ENCODE data around the gene PIP4K2A. TPM values are rescaled to one million over a fixed set of nuclear protein-coding genes. Genes with fewer than 3 reads are reported as not detected.

The PIP4K2A gene
- total RNA-seq, 1 donor from 2014 or later: 34.9 TPM

DNA sequence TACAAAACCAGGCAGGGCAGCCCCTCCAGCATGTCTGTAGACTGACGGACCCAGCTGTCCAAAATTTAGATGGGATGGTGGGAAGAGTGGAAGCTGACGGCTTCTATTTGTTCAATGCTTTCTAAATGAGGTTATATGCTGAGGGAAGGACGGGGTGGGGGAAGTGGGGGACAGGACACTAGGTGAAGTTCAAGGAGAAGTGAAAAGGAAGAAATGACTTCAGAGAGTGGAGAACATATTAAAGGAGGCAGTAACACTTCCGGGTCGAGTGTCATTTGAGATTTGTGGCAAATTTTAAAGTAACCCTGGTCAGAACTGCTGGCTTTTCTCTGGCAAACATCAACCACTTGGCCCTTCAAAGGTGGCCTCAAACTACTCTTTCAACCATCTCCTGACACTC lies 9.4 kb downstream of the PIP4K2A start:
- Histone ChIP-seq H3K36me3 (no peaks in the 10 kb centered on the region), H3K4me3 (no peak overlapping the region)
- intact Hi-C loops (cut with DNase I): no loop called here

DNA sequence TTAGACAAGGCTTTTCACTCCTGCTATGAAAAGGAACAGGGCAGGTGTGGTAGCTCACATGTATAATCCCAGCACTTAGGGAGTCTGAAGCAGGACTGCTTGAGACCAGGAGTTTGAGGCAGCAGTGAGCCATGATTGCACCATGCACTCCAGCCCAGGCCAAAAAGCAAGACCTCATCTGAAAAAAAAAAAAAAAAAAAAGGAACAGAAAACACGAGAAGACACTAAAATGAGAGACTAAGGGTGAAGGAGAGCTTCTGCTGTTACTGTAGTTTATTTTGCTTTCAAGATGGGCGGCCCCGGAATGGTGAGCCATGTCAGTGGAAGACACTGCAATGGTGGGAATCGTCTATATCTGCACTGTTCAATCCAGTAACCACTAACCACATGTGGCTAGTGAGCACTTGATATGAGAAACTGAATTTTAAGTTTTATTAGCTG lies 9.9 kb downstream of the PIP4K2A start:
- no peaks in the 10 kb centered on the region for H3K9me3 ChIP-seq
- no peaks in the 10 kb centered on the region for H3K36me3 ChIP-seq
- intact Hi-C loops (cut with DNase I): no loop called here
- H3K4me1 ChIP-seq: peaks cover 0 to 20% of the 10 kb centered on the region in 2 donors
- TF ChIP-seq, protein P1, sequence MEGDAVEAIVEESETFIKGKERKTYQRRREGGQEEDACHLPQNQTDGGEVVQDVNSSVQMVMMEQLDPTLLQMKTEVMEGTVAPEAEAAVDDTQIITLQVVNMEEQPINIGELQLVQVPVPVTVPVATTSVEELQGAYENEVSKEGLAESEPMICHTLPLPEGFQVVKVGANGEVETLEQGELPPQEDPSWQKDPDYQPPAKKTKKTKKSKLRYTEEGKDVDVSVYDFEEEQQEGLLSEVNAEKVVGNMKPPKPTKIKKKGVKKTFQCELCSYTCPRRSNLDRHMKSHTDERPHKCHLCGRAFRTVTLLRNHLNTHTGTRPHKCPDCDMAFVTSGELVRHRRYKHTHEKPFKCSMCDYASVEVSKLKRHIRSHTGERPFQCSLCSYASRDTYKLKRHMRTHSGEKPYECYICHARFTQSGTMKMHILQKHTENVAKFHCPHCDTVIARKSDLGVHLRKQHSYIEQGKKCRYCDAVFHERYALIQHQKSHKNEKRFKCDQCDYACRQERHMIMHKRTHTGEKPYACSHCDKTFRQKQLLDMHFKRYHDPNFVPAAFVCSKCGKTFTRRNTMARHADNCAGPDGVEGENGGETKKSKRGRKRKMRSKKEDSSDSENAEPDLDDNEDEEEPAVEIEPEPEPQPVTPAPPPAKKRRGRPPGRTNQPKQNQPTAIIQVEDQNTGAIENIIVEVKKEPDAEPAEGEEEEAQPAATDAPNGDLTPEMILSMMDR (IDR thresholded peaks at IDR 0.05): no peak
- H3K4me3 ChIP-seq: no peak overlapping the region
- DNase-seq (ENCODE audit: low spot score in 2 of 2): no peak
- no peaks in the 10 kb centered on the region for H3K27me3 ChIP-seq
- no peak overlapping the region for H3K27ac ChIP-seq

More for the DNA sequence above, 9.4 kb downstream of the PIP4K2A start:
- no peak for DNase-seq (ENCODE audit: low spot score in 2 of 2)
- Histone ChIP-seq H3K9me3 (no peaks in the 10 kb centered on the region), H3K27me3 (no peaks in the 10 kb centered on the region), H3K4me1 (peaks cover 0 to 20% of the 10 kb centered on the region in 2 donors), H3K27ac (no peak overlapping the region)
- TF ChIP-seq, protein P1 (IDR thresholded peaks at IDR 0.05): no peak

DNA sequence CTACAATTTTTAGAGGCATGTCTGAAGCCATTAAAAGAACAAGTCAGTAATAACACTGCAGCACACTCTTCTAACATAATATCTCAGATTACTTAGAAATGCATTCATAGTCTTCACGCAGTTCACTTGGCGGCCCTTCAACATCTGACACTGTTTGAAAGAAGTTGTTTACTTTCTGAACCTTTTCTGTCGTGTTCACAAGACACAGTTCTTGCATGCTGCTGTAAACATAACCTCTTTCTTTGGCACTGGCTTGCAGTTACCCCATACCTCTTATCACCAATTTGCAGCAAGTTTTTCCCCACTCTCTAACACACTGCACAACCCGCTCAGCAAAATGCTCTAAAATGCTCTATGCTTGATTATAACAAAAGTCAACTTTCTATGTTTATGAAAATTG lies 12.0 kb downstream of the PIP4K2A start:
- DNase-seq (ENCODE audit: low spot score in 2 of 2): no peak
- H3K9me3 ChIP-seq: no peaks in the 10 kb centered on the region
- H3K4me1 ChIP-seq: peaks cover 0 to 18% of the 10 kb centered on the region in 2 donors
- intact Hi-C loops (cut with DNase I): no loop called here
- H3K4me3 ChIP-seq: no peak overlapping the region
- no peaks in the 10 kb centered on the region for H3K36me3 ChIP-seq
- H3K27ac ChIP-seq: no peak overlapping the region
- H3K27me3 ChIP-seq: no peaks in the 10 kb centered on the region
- TF ChIP-seq, protein P1 (IDR thresholded peaks at IDR 0.05): no peak

DNA sequence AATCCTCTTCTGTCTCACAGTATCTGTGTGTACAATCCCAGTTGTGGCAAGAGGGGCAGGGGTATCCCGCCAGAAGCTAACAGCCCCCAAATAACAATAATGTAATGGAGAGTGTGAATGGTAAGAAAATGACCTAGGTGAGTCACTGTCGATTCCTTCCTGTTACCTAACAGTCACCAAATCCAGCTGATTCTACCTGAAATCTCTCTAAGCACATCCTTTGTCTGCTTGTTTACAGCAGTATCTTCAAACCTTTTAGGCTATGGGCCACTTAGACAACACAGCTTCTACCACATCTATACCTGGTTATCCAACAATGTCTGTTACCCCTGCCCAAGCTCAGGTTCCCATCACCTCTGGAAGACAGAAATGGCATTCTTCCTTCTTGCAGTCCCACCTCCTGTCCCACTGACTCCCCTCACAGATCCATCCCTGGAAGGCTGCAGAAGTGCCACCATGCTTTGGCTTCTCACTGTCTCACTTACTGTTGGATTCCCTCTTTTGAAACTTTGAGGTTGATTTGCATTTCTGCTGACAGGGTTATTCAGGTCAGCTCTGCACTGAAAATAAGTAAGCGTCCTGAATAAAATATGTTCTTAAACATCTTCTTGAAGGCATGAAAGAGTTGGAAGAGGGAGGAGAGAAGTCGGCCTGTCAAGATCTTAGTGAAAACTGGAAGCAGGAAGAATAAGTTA lies 13.1 kb downstream of the PIP4K2A start:
- no peak for DNase-seq (ENCODE audit: low spot score in 2 of 2)
- Histone ChIP-seq H3K27me3 (no peaks in the 10 kb centered on the region), H3K4me3 (no peak overlapping the region), H3K36me3 (no peaks in the 10 kb centered on the region), H3K9me3 (no peaks in the 10 kb centered on the region), H3K27ac (no peak overlapping the region), H3K4me1 (peaks cover 0 to 18% of the 10 kb centered on the region in 2 donors)
- TF ChIP-seq, protein P1 (IDR thresholded peaks at IDR 0.05): no peak
- intact Hi-C loops (cut with DNase I): no loop called here

DNA sequence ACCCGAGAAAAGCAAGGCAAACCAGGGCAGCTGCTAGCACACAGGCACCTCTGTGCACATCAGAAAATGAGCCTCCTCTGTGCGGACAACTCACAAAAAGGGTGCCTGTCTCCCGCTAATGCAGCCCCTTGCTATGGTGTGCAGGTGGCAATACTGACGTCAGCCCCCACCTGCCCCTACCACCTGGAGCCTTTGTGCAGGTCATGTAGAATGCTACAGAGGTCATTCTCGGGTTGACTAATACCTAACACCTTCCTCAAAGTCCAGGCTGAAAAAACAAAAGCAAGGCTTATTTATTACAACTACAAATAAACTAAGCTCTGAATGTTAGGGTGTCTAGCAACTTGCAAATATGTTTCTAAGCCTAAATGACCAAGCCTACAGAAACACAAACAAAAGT lies 13.9 kb downstream of the PIP4K2A start:
- H3K4me1 ChIP-seq: peaks cover 0 to 18% of the 10 kb centered on the region in 2 donors
- intact Hi-C loops (cut with DNase I): no loop called here
- no peak overlapping the region for H3K4me3 ChIP-seq
- no peaks in the 10 kb centered on the region for H3K36me3 ChIP-seq
- H3K9me3 ChIP-seq: no peaks in the 10 kb centered on the region
- no peaks in the 10 kb centered on the region for H3K27me3 ChIP-seq
- DNase-seq (ENCODE audit: low spot score in 2 of 2): no peak
- no peak overlapping the region for H3K27ac ChIP-seq
- TF ChIP-seq, protein P1 (IDR thresholded peaks at IDR 0.05): no peak
